Effector CD8-positive, alpha-beta T cell (primary cell): ENCODE measurements around the gene CYP3A7.
"Not testable (repeated sequence)": the region's sequence is repeated elsewhere in the genome, so short reads cannot be mapped to it uniquely, and the experiment has no call there.

ENCODE experiments used
- DNase-seq: peaks from one replicate; lab custom pipeline; 2025; lab: John Stamatoyannopoulos, UW

CYP3A7 gene

DNA sequence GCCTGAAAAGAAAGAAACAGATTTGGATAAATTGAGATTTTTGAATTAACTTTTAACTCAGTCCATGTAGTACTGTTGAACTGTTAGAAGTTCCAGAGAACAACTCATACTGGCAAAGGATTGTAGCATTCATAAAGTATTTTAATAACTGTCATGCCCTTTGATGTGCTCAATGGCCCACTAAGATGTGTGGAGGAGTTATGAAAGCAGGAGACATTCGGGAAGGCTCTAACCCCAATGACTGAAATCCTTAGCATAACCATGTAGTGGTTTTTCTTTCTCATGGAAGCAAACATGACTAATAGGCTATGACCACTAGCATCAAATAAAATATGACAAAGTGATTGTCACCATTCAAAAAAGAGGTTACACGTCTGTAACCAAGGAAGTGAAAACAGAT is 25.7 kb downstream of the CYP3A7 start:
- no peak for DNase-seq

DNA sequence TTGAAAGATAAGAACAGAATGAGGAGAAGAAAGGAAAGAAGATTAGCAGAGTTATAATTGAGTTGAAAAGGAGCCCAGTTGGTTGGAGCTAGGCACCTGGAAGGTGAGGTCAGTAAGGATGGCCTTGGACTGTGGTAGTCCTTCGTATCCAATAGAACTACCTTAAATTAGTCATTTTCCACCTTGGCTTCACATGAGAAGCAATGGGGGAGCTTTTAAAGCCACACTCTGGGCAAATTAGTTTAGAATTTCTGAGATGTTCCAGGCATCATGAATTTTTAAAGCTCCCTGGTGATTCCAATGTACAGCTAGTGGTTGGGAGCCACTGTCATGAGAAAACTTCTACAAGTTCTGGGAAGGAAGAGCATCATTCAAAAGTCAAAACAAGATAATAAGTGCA is 27.9 kb downstream of the CYP3A7 start:
- no peak for DNase-seq

DNA sequence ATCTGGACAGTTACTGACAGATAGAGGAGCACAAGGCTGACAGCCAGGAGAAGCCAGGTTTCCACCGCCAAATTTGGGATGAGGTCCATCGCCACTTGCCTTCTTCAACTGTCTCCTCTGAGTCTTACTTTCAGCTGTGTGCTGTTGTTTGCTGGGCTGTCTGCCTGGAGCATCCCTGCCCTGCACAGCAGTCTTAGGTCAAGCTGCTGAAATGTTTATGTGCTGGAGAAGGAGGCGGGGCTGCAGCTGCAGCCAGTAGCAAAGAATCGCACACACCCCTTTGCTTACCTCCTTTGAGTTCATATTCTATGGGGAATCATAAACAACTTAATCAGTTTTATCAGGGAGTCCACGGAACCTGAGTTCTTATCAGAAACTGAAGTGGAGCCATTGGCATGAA is 35.0 kb downstream of the CYP3A7 start:
- DNase-seq: no peak

DNA sequence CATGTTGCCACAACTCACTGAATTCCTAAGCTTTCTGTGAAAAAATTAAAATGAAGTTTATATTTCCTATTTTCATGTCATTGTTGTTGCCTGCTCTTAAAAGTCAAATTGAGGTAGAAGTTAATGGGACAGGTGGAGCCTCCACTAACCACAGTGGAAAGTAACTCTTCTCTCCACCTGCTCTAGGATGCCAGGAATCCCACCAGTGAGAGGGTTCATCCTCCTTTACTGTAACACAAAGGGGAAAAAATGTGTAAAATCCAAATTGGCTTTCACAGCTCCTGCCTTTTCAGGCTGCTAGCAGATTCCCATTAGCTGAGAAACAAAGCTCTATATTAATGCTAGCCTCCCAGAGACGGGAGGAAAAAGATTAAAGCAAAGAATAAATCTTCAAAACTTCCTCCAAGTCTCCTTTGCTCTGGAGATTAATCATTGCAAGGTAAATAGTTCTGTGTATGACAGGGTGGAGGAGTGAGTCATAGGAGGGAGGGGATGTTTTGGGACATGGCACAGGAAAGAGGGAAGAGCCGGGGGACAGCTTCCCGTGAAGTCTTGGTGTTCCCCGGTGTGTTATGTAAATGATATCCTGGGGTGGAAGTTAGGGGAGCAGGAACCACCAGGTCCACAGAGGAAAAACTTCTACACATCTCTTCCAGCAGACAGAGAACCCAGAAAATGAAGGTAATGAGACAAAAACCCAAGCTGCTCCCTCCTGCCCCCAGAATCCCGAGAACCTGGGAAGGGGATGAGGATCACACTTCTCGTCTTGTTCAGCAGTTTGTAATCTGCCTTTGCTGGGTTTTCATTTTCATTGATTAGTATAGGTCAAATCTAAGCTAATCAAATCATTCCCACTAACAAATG is 35.9 kb downstream of the CYP3A7 start:
- DNase-seq: not testable (repeated sequence)

DNA sequence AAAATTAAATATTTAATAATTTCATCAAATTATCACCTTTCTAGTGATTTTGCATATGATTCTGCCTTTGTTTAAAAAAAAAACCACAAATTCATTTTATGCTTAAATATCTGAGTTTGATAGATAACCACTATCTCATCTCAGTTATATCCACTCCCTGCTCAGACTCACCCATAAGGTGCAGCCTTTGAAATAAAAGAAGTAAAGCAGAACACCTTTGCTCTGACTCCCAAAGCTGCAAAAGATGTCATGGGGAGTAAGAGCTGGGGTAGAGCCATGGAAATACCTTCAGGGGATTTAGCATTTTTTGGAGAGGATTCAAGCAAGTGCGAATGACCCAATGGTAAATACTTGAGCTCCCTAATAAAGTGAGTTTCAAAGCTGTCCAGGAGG is 40.1 kb downstream of the CYP3A7 start:
- no peak for DNase-seq

DNA sequence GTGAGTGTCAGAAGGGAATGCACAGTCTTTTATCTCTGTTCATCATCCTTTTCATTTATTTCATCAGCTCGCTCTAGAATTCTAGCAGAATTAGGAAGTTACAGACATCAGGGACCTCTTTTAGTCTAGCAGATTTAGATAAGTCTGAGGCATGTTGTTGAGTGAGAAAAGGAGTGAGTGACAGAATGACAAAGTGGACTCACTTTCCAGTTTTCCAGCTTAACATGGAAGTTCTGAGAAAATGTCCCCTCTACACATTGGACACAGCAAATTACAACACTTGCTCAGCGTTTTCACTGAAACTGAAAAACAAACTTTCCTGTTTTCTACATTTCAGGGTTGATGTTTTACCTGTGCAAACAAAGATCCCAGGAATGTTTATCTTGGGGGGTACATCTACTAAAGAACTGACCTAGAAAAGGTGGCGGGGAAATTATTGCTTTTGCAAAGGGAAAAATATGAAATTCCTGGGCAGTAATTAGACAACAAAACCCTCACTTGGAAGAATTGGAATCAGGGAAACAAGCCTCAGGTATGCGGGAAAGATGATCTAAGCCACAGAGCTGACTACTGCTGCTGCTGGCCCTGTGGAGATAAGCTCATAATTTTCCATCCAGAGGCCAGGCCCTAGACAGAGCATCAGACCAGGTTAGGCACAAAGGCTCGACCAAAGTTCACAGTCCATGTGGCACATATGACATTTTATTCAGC is 40.6 kb downstream of the CYP3A7 start:
- DNase-seq: no peak

DNA sequence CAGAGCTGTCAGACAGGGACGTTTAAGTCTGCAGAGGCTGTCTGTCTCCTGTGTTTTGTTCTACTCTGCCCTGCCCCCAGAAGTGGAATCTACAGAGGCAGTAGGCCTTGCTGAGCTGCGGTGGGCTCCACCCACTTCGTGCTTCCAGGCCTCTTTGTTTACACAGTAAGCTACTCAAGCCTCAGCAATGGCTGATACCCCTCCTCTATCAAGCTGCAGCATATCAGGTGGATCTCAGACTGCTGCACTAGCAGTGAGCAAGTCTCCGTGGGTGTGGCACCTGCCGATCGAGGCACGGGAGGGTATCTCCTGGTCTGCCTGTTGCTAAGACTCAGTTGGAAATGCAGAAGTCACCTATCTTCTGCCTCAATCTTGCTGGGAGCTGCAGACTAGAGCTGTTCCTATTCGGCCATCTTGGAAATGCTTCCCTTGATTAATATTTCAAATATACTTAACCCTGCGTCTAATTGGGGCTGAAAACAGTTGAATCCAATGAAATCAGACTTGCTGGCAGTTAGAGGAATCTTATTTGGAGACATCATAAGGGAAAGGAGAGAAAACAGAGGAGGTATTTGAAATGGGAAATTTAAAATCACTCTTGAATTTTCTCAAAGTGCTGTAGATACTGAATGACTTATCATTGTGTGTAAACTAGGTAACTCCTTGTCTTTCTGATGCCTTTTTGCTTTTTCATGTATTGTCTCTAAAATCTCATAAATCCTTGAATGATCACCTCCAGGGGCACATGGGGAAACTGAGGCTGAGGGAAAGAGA is 41.4 kb downstream of the CYP3A7 start:
- no peak for DNase-seq

DNA sequence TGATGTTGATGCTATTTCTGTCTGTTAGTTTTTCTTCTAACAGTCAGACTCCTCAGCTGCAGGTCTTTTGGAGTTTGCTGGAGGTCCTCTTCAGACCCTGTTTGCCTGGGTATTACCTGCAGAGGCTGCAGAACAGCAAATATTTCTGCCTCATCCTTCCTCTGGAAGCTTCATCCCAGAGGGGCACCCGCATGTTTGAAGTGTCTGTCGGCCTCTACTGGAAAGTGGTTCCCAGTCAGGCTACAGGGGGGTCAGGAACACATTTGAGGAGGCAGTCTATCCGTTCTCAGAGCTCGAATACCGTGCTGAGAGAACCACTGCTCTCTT is 41.9 kb downstream of the CYP3A7 start:
- no peak for DNase-seq

DNA sequence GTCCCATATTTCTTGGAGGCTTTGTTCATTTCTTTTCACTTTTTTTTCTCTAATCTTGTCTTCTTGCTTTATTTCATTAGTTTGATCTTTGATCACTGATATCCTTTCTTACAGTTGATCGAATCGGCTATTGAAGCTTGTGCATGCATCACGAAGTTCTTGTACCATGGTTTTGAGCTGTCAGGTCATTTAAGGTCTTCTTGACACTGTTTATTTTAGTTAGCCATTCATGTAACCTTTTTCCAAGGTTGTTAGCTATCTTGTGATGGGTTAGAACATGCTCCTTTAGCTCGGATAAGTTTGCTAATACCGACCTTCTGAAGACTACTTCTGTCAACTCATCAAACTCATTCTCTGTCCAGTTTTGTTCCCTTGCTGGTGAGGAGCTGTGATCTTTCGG is 42.4 kb downstream of the CYP3A7 start:
- not testable (repeated sequence) for DNase-seq

DNA sequence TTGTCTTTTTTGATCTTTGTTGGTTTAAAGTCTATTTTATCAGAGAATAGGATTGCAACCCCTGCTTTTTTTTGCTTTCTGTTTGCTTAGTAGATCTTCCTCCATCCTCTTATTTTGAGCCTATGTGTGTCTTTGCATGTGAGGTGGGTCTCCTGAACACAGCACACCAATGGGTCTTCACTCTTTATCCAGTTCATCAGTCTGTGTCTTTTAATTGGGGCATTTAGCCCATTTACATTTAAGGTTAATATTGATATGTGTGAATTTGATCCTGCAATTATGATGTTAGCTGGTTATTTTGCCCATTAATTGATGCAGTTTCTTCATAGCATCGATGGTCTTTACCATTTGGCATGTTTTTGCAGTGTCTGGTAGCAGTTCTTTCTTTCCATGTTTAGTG is 43.3 kb downstream of the CYP3A7 start:
- not testable (repeated sequence) for DNase-seq

DNA sequence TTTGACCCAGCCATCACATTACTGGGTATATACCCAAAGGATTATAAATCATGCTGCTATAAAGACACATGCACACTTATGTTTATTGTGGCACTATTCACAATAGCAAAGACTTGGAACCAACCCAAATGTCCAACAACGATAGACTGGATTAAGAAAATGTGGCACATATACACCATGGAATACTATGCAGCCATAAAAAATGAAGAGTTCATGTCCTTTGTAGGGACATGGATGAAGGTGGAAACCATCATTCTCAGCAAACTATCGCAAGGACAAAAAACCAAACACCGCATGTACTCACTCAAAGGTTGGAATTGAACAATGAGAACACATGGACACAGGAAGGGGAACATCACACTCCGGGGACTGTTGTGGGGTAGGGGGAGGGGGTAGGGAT is 44.1 kb downstream of the CYP3A7 start:
- not testable (repeated sequence) for DNase-seq

DNA sequence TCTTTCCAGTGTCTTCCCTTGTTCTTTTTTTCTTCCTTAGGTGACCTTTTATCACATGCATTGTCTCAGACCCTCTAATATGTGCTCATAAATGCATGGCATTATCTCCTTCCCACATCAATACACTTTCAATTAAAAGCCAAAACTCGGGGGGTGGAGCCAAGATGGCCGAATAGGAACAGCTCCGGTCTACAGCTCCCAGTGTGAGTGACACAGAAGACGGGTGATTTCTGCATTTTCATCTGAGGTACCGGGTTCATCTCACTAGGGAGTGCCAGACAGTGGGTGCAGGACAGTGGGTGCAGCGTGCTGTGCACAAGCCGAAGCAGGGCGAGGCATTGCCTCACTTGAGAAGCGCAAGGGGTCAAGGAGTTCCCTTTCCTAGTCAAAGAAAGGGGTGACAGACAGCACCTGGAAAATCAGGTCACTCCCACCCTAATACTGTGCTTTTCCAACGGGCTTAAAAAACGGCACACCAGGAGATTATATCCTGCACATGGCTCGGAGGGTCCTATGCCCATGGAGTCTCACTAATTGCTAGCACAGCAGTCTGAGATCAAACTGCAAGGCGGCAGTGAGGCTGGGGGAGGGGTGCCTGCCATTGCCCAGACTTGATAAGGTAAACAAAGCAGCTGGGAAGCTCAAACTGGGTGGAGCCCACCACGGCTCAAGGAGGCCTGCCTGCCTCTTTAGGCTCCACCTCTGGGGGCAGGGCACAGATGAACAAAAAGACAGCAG is 49.0 kb downstream of the CYP3A7 start:
- not testable (repeated sequence) for DNase-seq

DNA sequence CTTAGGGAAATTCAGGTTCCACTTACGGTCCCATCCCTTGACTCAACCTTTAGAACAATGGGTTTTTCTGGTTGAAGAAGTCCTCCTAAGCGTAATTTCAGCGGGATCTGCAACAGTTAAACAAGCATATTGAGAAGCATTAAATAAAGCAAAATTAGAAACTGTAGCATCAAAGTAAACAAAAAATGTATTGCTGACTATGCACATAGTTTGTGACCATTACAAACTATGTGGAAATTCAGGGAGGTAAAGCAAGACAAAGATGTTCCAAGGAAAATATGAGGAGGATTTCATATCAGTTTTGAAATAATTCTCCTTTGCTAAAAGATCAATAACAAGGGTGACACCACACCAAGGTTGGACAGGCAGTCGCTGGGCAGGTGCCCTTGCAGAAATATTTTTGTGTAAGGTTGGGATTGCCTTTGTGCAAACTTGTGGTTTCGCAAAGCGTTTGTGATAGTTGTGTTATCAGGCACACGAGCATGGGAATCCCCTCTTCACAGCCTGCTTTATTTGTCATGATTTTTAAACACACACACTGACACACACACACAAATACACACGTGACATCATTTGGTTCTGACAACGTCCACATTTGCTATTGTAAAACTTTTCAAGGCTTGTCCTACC is 49.8 kb downstream of the CYP3A7 start:
- DNase-seq: no peak

DNA sequence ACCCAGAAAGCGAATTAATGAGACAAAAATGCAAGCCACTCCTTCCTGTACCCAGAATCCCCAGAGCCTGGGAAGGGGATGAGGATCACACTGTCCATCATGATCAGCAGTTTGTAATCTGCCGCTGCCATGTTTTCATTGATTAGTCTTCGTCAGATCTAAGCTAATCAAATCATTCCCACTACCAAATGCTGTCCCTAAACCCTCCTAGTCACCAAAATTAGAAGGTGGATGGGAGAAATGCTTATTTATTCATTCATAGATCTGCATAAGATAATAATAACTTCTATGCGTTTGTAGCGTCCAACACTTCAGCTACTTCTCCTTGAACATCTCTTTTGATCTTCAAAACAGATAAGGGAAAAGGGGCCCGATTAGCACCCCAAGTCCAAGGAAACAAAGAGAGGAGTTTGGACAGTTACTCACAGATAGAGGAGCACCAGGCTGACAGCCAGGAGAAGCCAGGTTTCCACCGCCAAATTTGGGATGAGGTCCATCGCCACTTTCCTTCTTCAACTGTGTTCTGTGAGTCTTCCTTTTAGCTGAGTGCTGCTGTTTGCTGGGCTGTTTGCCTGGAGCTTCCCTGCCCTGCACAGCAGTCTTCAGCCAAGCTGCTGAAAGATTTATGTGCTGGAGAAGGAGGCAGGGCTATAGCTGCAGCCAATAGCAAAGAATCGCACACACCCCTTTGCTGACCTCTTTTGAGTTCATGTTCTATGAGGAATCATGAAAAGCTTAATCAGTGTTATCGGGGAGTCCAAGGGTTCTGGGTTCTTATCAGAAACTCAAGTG is 55.4 kb downstream of the CYP3A7 start, which contains the start of gene CYP3A5:
Gene CYP3A5 (minus strand): TSS at position 597 of the 792 bp plus-strand sequence. CDS start 100 bp downstream, at position 497.
- no peak for DNase-seq

DNA sequence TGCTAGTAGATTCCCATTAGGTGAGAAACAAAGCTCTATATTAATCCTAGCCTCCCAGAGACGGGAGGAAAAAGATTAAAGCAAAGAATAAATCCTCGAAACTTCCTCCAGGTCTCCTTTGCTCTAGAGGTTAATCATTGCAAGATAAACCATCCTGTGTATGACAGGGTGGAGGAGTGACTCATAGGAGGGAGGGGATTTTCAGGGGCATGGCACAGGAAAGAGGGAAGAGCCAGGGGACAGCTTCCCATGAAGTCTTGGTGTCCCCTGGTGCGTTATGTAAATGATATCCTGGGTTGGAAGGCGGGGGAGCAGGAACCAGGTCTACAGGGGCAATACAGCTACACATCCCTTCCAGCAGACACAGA is 56.0 kb downstream of the CYP3A7 start:
- no peak for DNase-seq

DNA sequence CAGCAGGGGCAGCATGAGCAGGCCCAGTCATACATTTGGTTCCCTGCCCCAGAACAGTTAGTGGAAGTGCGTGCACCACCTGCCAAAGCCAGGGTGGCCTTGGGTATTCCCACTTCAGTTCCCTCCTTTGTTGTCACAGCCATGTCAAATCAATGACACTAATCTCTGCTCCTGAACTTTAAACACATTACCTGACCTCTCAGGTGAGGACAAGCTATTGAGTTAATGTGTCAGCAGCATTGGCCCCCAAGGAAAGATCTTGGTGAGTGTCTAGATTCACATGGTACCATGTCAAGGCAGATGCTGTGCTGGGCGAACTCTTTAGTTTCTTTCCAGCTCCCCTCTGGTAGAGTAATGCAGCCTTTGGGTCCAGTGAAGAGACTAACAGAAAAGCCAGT is 57.3 kb downstream of the CYP3A7 start:
- DNase-seq: no peak

DNA sequence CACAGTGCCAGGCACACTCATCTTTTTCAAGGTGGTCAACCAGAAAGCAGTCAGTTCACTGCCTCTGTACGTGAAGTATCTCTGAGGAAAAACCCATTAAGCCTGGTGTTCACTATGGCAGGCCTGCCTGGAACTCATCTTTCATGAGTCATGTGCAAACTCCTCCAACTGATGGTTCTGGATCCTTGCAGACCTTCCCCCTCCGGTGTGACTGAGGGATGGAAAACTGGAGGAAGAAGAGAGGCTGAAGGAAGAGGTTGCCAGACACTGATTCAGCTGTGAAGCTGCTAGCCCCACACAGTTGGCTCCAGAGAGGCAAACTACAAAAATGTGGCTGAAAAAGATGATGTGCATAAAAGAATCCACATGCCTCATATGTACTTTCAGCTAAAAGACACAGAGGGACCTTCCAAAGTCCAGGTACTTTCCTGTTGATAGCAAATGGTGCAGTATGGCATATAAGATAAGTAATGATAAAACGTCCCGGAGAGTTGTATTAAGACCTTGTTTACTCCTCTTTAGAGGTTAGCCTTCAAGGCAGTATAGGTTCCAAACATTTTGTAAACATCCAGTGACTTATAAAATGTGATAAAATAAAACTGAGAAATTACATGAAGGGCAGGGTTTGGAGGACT is 57.9 kb downstream of the CYP3A7 start:
- DNase-seq: no peak

DNA sequence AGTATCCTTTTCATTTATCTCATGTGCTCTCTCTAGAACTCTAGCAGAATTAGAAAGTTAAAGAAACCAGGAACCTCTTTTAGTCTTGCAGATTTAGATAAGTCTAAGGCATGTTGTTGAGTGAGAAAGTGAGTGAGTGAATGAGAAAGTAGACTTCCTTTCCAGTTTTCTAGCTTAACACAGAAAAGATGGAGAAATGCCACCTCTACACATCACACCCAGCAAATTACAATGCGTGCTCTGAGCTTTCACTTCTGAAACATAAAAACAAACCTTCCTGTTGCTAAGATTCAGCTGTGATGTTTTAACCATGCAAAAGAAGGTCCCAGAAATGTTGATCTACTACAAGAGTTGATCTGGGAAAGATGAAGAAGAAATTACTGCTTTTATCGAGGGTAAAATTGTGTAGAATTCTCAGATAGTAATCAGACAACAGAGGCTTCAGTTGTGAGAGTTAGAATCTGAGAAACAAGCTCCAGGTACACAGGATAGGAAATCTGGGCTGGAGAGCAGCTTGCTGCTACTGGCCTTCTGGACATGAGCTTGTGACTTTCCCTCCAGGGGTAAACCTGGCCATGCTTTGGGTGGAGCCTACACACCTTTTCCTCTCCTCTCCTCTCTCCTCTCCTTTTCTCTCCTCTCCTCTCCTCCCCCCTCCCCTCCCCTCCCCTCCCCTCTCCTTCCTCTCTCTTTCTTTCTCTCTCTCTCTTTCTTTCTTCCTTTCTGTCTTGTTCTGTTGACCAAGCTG is 59.8 kb downstream of the CYP3A7 start:
- no peak for DNase-seq

DNA sequence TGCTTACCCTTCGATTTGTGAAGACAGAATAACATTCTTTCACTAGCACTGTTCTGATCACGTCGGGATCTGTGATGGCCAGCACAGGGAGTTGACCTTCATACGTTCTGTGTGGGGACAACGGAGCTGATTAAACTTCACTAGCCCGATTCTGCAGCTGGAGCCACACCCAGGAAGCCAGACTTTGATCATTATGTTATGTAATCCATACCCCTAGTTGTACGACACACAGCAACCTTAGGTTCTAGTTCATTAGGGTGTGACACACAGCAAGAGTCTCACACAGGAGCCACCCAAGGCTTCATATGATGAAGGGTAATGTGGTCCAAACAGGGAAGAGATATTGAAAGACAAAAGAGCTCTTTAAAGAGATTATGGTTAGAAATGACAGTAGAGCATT is 62.4 kb downstream of the CYP3A7 start:
- DNase-seq: no peak
